Nephron progenitor cell (in vitro differentiated cells): ENCODE measurements around the gene WDR48.

Source experiments
- DNase-seq: peaks from one replicate; pipeline ENCODE4 v3.0.0; 2021
- H3K27ac Mint-ChIP-seq: 2 replicates; pipeline ENCODE4 v1.8.0; 2021; ENCODE audit warnings: mild to moderate bottlenecking, moderate library complexity, mixed read lengths
- H3K27me3 Mint-ChIP-seq: 2 replicates; pipeline ENCODE4 v1.8.0; 2021; ENCODE audit warnings: mild to moderate bottlenecking, low read depth, mixed read lengths; ENCODE audit not compliant: poor library complexity
- H3K36me3 Mint-ChIP-seq: 2 replicates; pipeline ENCODE4 v1.8.0; 2021; ENCODE audit warnings: low read depth, mixed read lengths
- H3K4me1 Mint-ChIP-seq: 2 replicates; pipeline ENCODE4 v1.8.0; 2021; ENCODE audit warnings: mixed read lengths
- H3K4me3 Mint-ChIP-seq: 2 replicates; pipeline ENCODE4 v1.8.0; 2021; ENCODE audit warnings: mild to moderate bottlenecking, moderate library complexity, mixed read lengths
- H3K9me3 Mint-ChIP-seq: 2 replicates; pipeline ENCODE4 v1.8.0; 2021; ENCODE audit warnings: mild to moderate bottlenecking, moderate library complexity, mixed read lengths
- TF ChIP-seq, protein P1 (sequence below): fragments of 200-600 bp; sonication (generic); IDR thresholded peaks from 2 replicates; pipeline ENCODE4 v1.5.0; 2021; ENCODE audit warnings: antibody characterized with exemption

The WDR48 gene

GRCh38 chr3:39015418-39015817 is 36.4 kb upstream of the WDR48 start:
- TF ChIP-seq, protein P1, sequence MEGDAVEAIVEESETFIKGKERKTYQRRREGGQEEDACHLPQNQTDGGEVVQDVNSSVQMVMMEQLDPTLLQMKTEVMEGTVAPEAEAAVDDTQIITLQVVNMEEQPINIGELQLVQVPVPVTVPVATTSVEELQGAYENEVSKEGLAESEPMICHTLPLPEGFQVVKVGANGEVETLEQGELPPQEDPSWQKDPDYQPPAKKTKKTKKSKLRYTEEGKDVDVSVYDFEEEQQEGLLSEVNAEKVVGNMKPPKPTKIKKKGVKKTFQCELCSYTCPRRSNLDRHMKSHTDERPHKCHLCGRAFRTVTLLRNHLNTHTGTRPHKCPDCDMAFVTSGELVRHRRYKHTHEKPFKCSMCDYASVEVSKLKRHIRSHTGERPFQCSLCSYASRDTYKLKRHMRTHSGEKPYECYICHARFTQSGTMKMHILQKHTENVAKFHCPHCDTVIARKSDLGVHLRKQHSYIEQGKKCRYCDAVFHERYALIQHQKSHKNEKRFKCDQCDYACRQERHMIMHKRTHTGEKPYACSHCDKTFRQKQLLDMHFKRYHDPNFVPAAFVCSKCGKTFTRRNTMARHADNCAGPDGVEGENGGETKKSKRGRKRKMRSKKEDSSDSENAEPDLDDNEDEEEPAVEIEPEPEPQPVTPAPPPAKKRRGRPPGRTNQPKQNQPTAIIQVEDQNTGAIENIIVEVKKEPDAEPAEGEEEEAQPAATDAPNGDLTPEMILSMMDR = no peak
- H3K27me3 Mint-ChIP-seq = no peaks in the 10 kb centered on the region
- no peaks in the 10 kb centered on the region for H3K36me3 Mint-ChIP-seq
- peaks cover 10% of the 10 kb centered on the region for H3K4me1 Mint-ChIP-seq
- no peak overlapping the region for H3K27ac Mint-ChIP-seq
- DNase-seq = no peak
- H3K4me3 Mint-ChIP-seq = no peak overlapping the region
- H3K9me3 Mint-ChIP-seq = peaks cover 5% of the 10 kb centered on the region

- Mint-ChIP-seq H3K4me3 (no peak overlapping the region), H3K4me1 (peaks cover 10% of the 10 kb centered on the region), H3K36me3 (no peaks in the 10 kb centered on the region), H3K9me3 (no peaks in the 10 kb centered on the region), H3K27me3 (peaks cover 2% of the 10 kb centered on the region), H3K27ac (no peak overlapping the region)
- no peak for DNase-seq
- TF ChIP-seq, protein P1 = no peak
Observed at GRCh38 chr3:39019299-39019698, 32.5 kb upstream of the WDR48 start.

DNA sequence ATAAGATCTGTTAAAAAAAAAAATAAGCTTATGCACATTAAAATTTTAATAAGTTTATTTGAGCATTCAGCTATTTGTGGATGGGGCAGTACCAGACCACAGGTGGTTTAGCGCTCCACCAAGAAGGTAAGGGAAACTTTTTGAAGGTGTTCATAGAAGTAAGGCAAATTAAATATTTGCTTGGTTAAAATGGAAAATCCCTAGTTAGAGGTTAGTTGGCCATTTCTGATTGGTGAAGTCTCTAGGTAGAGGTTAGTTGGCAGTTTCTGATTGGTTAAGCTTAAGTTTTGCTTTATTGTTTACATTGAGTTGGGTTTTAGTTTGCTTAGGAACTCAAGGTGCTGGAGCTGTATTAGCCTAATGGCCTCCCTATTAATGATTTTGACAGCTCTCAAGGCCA is 30.8 kb upstream of the WDR48 start:
- no peaks in the 10 kb centered on the region for H3K36me3 Mint-ChIP-seq
- peaks cover 7% of the 10 kb centered on the region for H3K27me3 Mint-ChIP-seq
- H3K4me3 Mint-ChIP-seq = no peak overlapping the region
- no peaks in the 10 kb centered on the region for H3K9me3 Mint-ChIP-seq
- TF ChIP-seq, protein P1 = no peak
- H3K4me1 Mint-ChIP-seq = peaks cover 10% of the 10 kb centered on the region
- no peak for DNase-seq
- no peak overlapping the region for H3K27ac Mint-ChIP-seq

- no peak for DNase-seq
- H3K27ac Mint-ChIP-seq = no peak overlapping the region
- no peaks in the 10 kb centered on the region for H3K9me3 Mint-ChIP-seq
- TF ChIP-seq, protein P1 = no peak
- no peak overlapping the region for H3K4me3 Mint-ChIP-seq
- H3K4me1 Mint-ChIP-seq = peaks cover 10% of the 10 kb centered on the region
- H3K27me3 Mint-ChIP-seq = peaks cover 10% of the 10 kb centered on the region
- no peaks in the 10 kb centered on the region for H3K36me3 Mint-ChIP-seq
Observed at GRCh38 chr3:39021465-39022285, 30.1 kb upstream of the WDR48 start.

- Mint-ChIP-seq H3K9me3 (no peaks in the 10 kb centered on the region), H3K4me3 (no peak overlapping the region), H3K27ac (no peak overlapping the region), H3K27me3 (peaks cover 10% of the 10 kb centered on the region), H3K4me1 (peaks cover 4% of the 10 kb centered on the region), H3K36me3 (no peaks in the 10 kb centered on the region)
- TF ChIP-seq, protein P1 = no peak
- no peak for DNase-seq
Observed at GRCh38 chr3:39022286-39022630, 29.6 kb upstream of the WDR48 start.

DNA sequence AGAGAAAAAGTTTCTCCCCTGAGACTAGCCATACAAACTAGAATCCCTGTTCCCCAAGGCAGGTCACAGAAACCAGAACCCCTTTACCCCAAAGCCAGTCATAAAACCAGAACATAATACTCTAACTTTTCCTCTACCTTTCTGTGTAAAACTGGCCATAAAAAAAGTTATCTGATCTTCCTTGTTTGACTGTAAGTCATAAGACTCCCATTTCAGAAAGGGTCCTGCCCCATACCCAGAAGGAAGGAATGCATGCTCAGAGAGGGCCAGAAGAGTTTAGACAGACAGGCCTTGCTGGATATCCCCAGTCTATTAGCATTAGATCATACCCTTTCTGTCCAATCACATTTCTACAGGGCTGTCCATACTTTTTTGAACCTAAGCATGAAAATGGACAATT is 27.3 kb upstream of the WDR48 start:
- no peak overlapping the region for H3K4me3 Mint-ChIP-seq
- H3K9me3 Mint-ChIP-seq = no peaks in the 10 kb centered on the region
- H3K27me3 Mint-ChIP-seq = peaks cover 10% of the 10 kb centered on the region
- no peak for DNase-seq
- TF ChIP-seq, protein P1 = no peak
- H3K4me1 Mint-ChIP-seq = no peaks in the 10 kb centered on the region
- no peak overlapping the region for H3K27ac Mint-ChIP-seq
- H3K36me3 Mint-ChIP-seq = no peaks in the 10 kb centered on the region
